ENCODE measurements around the gene HSP90AB1. TPM values are rescaled to one million over a fixed set of nuclear protein-coding genes. Genes with fewer than 3 reads are reported as not detected.

The HSP90AB1 gene
- total RNA-seq, 1 experiment from 2014 or later = 1,358 TPM

DNA sequence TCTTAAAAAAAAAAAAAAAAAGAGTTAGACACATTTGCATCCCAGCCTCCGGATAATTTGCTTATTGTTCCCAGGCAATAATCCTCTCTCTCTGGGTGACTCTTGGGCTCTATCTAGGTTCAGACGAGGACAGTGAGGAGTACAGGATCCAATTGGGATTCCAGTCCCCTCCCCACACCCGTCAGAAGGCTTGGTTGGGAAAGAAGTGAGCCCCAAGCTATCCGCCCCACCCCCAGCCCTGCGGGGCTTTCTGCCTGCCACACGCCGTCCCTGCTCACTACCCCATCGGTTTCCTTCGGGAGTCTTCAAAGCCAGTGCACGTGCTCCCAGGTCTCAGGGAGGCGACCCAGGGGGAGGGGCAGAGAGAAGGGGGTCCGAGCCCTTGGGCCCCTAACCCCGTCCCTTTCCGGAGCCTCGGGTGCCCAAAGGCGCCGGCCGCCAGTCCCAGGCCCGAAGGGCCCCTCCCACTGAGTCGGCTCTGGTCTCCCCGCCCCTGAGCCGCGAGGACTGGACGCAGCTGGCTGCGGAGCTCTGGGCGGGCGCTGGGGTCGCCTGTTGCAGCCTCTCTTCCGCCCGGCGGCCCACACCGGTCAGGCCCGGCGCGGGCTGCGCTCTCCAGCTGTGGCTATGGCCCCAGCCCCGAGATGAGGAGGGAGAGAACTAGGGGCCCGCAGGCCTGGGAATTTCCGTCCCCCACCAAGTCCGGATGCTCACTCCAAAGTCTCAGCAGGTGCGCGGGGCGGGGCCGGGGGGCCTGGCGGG, 27.7 kb upstream of the HSP90AB1 start:
- DNase-seq = peak; percentile 94 to 95
- Histone ChIP-seq H3K4me3 (peak overlapping the region; percentile 65), H3K27ac (peak overlapping the region; percentile 94), H3K4me1 (peaks cover 27% of the 10 kb centered on the region), H3K9me3 (replicated peaks) (no peaks in the 10 kb centered on the region), H3K36me3 (no peaks in the 10 kb centered on the region; the same call in 1 of the 2 replicates), H3K27me3 (no peaks in the 10 kb centered on the region)

DNA sequence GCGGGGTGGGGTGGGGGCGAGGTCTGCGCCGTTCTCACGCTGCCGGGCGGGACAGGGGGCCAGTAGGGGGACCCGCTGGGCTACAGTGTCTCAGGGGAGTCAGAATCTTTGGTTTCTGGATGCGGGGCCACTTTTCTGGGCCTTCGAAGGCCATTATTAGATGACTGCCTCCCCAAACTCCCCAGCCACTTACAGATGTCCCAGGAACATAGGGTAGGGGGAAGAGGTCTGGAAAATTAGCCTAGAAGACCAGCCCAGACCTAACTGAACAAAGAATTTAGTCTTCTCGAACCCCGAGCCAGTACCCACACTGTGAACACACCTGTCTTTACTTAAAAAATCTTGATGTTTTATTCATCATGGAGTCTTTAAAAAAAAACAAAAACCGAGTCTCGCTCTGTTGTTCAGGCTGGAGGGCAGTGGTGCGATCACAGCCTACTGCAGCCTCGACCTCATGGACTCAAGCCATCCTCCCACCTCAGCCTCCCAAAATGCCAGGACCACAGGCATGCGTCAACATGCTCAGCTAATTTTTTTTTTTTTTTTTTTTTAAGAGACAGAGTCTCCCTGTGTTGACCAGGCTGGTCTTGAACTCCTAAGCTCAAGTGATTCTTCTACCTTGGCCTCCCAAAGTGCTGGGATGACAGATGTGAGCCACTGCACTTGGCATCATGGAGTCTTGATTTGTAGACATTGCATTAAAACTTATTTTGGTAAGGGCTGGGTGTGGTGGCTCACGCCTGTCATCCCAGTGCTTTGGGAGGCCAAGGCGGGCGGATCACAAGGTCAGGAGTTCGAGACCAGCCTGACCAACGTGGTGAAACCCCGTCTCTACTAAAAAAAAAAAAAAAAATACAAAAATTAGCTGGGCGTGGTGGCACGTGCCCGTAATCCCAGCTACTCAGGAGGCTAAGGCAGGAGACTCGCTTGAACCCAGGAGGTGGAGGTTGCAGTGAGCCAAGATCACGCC, 26.8 kb upstream of the HSP90AB1 start:
- H3K4me1 ChIP-seq = peaks cover 35% of the 10 kb centered on the region
- DNase-seq = no peak
- no peaks in the 10 kb centered on the region for H3K9me3 ChIP-seq (replicated peaks)
- H3K36me3 ChIP-seq = no peaks in the 10 kb centered on the region; the same call in 1 of the 2 replicates
- H3K4me3 ChIP-seq = peak overlapping the region; percentile 65
- H3K27ac ChIP-seq = peak overlapping the region; percentile 65
- no peaks in the 10 kb centered on the region for H3K27me3 ChIP-seq

DNA sequence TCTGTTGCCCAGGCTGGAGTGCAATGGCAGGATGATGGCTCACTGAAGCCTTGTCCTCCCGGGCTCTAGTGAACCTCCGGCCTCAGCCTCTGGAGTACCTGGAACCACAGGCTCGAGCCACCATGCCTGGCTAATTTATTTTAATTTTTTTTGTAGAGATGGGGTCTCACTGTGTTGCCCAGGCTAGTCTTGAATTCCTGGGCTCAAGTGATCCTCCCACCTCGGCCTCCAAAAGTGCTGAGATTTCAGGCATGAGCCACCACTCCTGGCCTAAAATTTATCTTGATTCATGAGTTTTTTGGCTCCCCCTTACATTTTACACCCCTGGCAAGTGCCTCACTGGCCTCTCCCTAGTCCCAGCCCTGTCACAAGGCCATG, 26.0 kb upstream of the HSP90AB1 start:
- DNase-seq = no peak
- Histone ChIP-seq H3K4me3 (no peak overlapping the region), H3K4me1 (peaks cover 37% of the 10 kb centered on the region), H3K9me3 (replicated peaks) (no peaks in the 10 kb centered on the region), H3K27me3 (no peaks in the 10 kb centered on the region), H3K27ac (peak overlapping the region; percentile 69), H3K36me3 (no peaks in the 10 kb centered on the region; the same call in 1 of the 2 replicates)

DNA sequence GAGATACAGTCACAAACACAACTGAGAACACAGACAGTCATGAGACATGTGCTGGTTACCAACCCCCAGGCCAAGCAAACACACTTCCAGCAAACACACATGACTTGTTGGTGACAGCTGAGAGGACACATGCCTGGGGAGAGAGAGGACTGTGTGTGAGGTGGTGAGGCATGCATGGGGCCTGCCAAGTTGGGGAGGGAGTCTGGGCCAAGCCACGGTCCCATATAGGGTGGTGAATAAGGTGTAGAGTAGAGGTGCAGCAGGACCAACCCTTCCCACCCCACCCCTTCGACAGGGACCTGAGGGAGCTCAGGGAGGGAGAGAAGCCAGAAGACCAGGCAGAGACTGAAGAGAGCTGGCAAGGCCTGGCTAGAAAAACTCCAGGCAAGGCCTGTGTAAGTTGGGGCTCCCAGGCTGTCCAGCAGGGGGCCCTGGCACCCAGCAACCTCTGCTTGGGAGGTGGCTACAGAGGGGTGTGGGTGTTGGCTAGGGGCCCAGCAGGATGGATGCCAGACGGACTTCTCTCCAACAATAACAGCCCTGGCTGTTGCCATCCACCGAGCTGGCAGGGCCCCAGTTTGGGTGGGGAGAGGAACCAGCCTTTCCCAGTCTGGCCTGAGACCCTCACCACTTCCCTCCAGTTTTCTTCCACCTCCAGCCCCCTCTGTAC, 25.5 kb upstream of the HSP90AB1 start:
- Histone ChIP-seq H3K27ac (peak overlapping the region; percentile 69), H3K36me3 (no peaks in the 10 kb centered on the region; the same call in 1 of the 2 replicates), H3K9me3 (replicated peaks) (no peaks in the 10 kb centered on the region), H3K4me3 (no peak overlapping the region), H3K4me1 (peaks cover 38% of the 10 kb centered on the region), H3K27me3 (no peaks in the 10 kb centered on the region)
- peak; percentile 93 to 94 for DNase-seq

DNA sequence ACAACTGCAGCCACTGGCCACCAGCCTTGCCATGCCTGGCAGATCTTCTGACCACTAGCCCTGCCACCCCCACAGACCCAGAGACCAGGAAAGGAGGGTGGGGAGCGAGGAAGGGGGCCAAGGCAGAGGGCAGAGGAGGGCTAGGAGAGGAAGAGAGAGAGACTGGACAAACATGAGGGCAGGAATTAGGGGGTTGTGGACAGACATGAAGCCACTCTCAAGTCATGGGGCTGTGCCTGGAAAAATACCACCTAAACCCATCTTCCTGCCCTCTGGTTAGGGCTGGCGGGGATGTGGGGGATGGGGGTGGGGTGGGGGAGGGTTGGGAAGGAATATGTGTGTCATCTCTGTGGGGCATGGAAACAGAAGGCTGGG, 25.0 kb upstream of the HSP90AB1 start:
- DNase-seq = no peak
- H3K9me3 ChIP-seq (replicated peaks) = no peaks in the 10 kb centered on the region
- no peaks in the 10 kb centered on the region for H3K27me3 ChIP-seq
- no peak overlapping the region for H3K4me3 ChIP-seq
- H3K27ac ChIP-seq = peak overlapping the region; percentile 69
- no peaks in the 10 kb centered on the region; the same call in 1 of the 2 replicates for H3K36me3 ChIP-seq
- H3K4me1 ChIP-seq = peaks cover 43% of the 10 kb centered on the region

DNA sequence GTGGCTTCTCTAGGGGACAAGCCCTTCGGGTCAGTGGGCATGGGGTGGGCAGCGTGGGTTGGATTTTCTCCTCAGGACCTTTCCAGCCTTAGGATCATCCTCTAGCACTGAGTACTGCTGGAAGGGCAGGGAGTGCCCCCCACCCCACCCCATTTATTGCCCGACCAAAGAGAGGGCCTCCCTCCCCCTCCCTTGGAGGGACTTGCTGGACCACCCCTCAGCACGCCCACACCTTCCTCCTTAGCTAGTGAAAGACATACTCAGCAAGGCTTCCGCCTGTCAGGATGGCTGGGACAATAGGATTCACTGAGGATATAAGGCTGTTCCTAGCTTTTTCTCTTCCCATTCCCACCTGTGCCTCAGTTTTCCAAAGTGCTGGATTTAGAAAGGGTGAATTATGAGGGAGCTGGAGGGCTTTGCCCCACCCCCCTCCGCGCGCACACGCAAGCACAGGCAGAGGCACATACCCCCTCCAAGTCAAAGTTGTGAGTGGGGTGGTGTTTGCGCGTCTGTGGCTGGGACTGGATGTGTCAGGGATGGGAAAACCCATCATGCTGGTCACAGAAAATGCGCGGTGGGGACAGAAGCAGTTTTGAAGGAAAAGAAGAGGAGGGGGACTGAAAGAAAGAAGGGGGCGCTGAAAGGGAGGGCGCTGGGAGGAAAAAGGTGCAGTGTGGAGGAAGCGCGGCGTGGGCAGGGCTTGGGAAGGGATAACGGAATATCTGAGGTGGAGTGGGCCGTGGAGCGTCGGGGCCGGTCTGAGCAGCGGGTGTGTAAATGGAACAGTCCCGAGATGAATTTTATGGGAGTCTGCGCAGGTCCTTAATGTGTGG, 24.2 kb upstream of the HSP90AB1 start:
- Histone ChIP-seq H3K27me3 (no peaks in the 10 kb centered on the region), H3K4me3 (peak overlapping the region; percentile 80), H3K36me3 (no peaks in the 10 kb centered on the region; the same call in 1 of the 2 replicates), H3K27ac (peak overlapping the region; percentile 46; the same call in 1 of the 2 replicates), H3K4me1 (peaks cover 46% of the 10 kb centered on the region), H3K9me3 (replicated peaks) (no peaks in the 10 kb centered on the region)
- DNase-seq = no peak

DNA sequence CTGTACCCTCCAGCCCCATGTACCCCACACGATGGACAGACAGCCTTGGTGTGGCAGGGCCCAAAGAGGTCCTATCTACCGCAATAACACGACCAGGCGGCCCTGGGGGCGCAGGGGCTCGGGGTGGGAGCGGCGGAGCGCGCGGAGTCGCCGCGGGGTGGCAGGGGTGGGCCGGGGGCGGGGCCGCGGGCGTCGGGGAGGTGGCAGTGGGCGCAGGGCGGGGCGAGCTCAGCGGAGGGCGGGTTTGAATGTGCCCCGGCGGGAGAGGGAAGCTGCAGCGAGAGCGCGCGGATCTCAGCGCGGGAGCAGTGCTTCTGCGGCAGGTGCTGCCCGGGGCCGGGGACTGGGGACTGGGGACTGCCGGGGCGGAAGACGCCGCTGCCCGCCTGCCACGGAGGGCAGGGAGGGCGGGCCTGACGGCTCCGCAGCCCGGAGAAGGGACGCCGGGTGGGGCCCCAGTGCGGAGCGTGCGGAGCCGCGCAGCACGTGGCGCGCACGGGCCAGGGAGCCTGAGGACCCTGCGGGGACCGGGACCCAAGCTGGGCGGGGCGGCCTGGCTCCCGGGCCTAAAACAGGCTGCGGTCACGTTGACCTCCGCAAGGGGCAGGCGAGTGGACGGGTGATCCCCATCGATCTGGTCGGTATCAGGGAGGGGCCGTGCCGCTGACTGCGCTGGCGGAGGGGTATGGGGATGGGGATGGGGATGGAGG, 23.4 kb upstream of the HSP90AB1 start, which contains the start of gene SLC29A1:
Gene SLC29A1, plus strand, starts transcription at position 277 of the 710 bp plus-strand sequence. CDS start 3,719 bp downstream, outside the sequence.
- Histone ChIP-seq H3K27ac (peak within 1 kb of the TSS; percentile 53; the same call in 1 of the 2 replicates), H3K4me1 (peaks cover 41% of the 10 kb centered on the region), H3K36me3 (no peaks in the 10 kb centered on the region), H3K4me3 (peak within 1 kb of the TSS; percentile 80), H3K9me3 (replicated peaks) (no peaks in the 10 kb centered on the region), H3K27me3 (no peaks in the 10 kb centered on the region)
- DNase-seq = peak; percentile 87 to 88

DNA sequence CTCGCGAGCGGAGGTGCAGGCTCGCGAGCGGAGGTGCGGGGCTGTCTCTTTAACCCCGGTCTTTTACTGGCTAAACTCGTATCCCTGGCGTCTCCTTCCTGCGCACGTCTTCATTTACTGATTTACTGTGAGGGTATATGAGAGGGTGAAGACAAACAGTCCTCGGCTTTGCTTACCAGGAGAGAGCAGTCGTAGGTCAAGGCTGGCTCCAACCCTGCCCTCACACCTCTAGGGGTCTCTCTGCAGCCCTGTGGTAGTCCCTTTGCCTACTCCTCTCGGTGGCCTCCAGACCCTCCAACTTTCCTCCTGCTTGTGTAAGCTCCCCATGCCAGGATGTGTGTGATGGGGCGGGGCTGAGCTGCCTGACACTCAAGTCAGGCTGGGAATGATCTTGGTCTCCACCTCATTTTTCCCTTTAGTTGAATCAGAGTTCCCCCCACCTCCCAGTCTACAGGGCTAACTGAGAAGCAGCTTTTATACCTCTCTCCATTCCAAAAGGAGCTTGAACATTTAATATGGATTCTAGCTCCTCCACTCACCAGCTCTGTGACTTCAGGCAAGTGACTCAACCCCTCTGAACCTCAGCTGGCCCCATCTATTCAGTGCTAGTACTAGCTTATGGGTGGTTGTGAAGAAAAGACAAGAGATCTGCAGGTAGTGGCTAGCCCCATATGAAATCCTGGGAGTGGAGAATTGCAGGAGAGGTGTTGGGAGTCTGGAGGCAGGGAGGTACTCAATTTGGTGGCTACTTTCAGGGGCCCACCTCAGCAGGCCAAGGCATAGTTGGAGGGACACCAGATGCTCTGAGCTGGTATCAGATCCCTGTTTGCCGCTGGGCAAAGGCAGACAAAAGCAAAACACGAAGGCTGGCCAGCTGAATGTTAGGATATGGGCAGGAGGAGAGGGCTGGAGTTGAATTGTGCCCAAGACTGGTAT, 22.6 kb upstream of the HSP90AB1 start:
- Histone ChIP-seq H3K36me3 (peaks cover 7% of the 10 kb centered on the region; the same call in 1 of the 2 replicates), H3K4me1 (peaks cover 41% of the 10 kb centered on the region), H3K27ac (no peak overlapping the region; the same call in 1 of the 2 replicates), H3K27me3 (no peaks in the 10 kb centered on the region), H3K4me3 (peak overlapping the region; percentile 80), H3K9me3 (replicated peaks) (no peaks in the 10 kb centered on the region)
- DNase-seq = peak in 1 of 2 experiments; percentile 49

DNA sequence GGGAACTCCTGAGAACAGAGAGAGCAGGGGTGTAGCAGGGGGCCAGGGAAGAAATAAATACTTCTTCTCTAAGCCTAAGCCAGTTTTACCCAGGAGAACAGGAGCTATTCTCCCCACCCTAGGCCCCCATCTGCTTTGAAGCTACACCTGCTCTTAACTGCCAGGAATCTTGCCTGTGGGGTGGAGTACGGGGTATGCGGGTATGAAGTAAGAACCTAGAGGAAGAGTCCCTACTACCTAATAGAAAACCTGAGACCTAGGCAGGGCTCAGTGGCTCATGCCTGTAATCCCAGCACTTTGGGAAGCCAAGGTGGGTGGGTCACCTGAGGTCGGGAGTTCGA, 22.0 kb upstream of the HSP90AB1 start:
- Histone ChIP-seq H3K27ac (no peak overlapping the region), H3K9me3 (replicated peaks) (no peaks in the 10 kb centered on the region), H3K36me3 (peaks cover 10% of the 10 kb centered on the region; the same call in 1 of the 2 replicates), H3K4me3 (no peak overlapping the region; the same call in 1 of the 2 replicates), H3K4me1 (peaks cover 41% of the 10 kb centered on the region), H3K27me3 (no peaks in the 10 kb centered on the region)
- DNase-seq = no peak

DNA sequence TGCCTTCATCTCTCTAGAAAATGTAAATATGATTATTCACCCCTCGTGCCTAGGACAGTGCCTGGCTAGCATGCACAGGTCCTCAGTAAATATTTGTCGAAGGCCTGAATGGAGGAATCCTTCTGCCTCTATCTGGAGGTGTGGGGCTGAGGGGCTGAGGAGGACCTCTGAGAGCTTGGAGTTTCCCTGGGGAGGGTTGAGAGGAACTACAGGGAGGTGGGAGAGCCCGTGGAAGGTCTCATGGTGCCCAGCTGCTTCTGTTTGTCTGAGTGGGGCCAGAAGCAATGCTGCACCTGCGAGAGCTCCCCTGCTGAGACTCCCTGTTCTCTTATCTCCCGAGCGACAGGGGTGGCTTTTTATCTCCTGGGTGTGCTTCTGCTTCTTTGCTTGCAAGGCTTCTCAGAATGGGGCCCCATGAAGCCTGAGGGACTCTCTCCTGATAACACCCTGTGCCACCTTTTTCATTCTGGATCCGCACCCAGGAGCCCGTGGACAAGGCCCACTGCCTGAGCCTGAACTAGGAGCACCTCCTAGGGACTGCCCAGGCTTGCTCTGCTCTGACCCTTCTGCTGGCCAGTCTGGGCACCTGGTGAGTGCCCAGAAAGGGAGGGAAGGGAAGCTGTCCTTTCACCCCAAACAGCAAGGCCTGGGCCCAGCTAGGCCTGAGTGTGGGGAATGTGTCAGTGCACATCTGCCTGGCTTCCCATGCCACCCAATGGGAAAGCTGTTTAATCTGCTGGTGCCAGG, 21.1 kb upstream of the HSP90AB1 start:
- Histone ChIP-seq H3K27ac (peak overlapping the region; percentile 12; the same call in 1 of the 2 replicates), H3K4me1 (peaks cover 41% of the 10 kb centered on the region)

DNA sequence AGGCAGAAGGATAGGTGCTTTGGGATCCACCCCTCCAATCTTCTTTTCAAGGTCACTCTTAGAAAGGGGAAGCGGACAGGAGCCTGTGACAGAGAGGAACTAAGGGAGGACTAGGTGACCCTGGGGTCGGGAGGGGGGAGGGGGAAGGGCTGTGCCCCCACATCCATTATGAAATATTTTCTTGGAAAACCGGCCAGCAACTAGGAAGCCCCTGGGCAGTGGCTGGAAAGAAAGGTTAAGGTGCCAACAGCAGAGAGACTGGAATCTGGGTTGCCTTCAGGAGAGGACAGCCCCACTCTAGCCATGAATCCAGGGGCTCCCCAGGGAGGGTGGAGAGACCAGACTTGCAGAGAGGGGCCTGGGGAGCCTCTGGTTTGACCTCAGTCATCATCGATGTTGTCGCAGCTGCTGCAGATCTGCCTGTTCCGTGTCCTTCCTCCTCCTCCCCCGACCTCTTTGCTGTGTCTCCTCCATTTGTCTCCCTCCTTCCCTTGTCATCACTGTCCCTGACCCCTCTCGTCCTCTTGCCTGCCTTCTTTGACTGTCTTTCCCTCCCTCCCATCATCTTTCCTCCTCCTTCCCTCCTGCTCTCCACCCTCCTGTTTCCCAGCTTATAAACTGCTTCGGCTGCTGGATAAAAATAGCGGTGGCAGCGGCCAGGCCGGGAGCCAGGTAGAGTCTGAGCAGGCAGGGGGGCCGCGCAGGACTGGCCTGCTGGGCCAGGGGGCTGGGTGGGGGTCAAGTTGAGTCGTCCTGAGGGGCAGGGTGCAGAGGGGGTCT, 20.3 kb upstream of the HSP90AB1 start:
- Histone ChIP-seq H3K4me1 (peaks cover 35% of the 10 kb centered on the region), H3K4me3 (no peak overlapping the region; the same call in 1 of the 2 replicates), H3K9me3 (replicated peaks) (no peaks in the 10 kb centered on the region), H3K36me3 (peaks cover 16% of the 10 kb centered on the region; the same call in 1 of the 2 replicates), H3K27me3 (no peaks in the 10 kb centered on the region), H3K27ac (peak overlapping the region; percentile 12; the same call in 1 of the 2 replicates)
- peak; percentile 72 for DNase-seq

More for the DNA sequence above, 21.1 kb upstream of the HSP90AB1 start:
- Histone ChIP-seq H3K36me3 (peaks cover 12% of the 10 kb centered on the region; the same call in 1 of the 2 replicates), H3K27me3 (no peaks in the 10 kb centered on the region), H3K9me3 (replicated peaks) (no peaks in the 10 kb centered on the region), H3K4me3 (no peak overlapping the region; the same call in 1 of the 2 replicates)
- DNase-seq = peak in 1 of 2 experiments; percentile 54

Data from SJCRH30 (cell line).